ENCODE measurements around the gene CEP85. TPM values are rescaled to one million over a fixed set of nuclear protein-coding genes. Genes with fewer than 3 reads are reported as not detected.

CEP85 gene
- total RNA-seq, 2 experiments from 2014 or later: 47.1 to 55.2 TPM

- peaks cover 79% of the 10 kb centered on the region for H3K4me1 ChIP-seq (ENCODE audit: insufficient read depth, low read length, poor library complexity, severe bottlenecking)
- CTCF ChIA-PET (ENCODE audit: unreplicated experiment): no interaction called here
- H3K27ac ChIP-seq (ENCODE audit: low read depth, low read length, poor library complexity, severe bottlenecking): peak overlapping the region; percentile 11
- no peaks in the 10 kb centered on the region for H3K9me2 ChIP-seq (ENCODE audit: insufficient read depth, low read length)
- POLR2A ChIA-PET: interaction anchor here (1.0 to 1.6 kb wide), 3 partner anchors 13 to 19 kb away, joined by 3 to 10 read pairs (median 6); no protein-coding TSS in a partner anchor
- no peaks in the 10 kb centered on the region for H4K20me1 ChIP-seq (ENCODE audit: insufficient read depth, low read length)
- H3K4me2 ChIP-seq (ENCODE audit: low read length): peak overlapping the region; percentile 2; the same call in 1 of the 2 replicates
- DNase-seq (ENCODE audit: low spot score): no peak
- H3K79me2 ChIP-seq (ENCODE audit: insufficient read depth, low read depth, low read length): peaks cover 39% of the 10 kb centered on the region
- BruUV-seq (replicated peaks): no TSS peak
- H2AFZ ChIP-seq (ENCODE audit: low read length): no peak overlapping the region
- peaks cover 29% of the 10 kb centered on the region; the same call in 1 of the 2 replicates for H3K36me3 ChIP-seq (ENCODE audit: insufficient read depth, low read length)
- no peaks in the 10 kb centered on the region for H3K9me3 ChIP-seq (ENCODE audit: low read length)
- no peak overlapping the region for H3K4me3 ChIP-seq (ENCODE audit: low read depth, low read length, poor library complexity, severe bottlenecking)
- intact Hi-C loops (cut with micrococcal nuclease; ENCODE audit: unreplicated experiment): no loop called here
- no peak for TF ChIP-seq EZH2phosphoT487 (IDR thresholded peaks at IDR 0.05; ENCODE audit: borderline replicate concordance, low read depth, low read length)
- TF ChIP-seq, protein P1, sequence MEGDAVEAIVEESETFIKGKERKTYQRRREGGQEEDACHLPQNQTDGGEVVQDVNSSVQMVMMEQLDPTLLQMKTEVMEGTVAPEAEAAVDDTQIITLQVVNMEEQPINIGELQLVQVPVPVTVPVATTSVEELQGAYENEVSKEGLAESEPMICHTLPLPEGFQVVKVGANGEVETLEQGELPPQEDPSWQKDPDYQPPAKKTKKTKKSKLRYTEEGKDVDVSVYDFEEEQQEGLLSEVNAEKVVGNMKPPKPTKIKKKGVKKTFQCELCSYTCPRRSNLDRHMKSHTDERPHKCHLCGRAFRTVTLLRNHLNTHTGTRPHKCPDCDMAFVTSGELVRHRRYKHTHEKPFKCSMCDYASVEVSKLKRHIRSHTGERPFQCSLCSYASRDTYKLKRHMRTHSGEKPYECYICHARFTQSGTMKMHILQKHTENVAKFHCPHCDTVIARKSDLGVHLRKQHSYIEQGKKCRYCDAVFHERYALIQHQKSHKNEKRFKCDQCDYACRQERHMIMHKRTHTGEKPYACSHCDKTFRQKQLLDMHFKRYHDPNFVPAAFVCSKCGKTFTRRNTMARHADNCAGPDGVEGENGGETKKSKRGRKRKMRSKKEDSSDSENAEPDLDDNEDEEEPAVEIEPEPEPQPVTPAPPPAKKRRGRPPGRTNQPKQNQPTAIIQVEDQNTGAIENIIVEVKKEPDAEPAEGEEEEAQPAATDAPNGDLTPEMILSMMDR (conservative IDR thresholded peaks at IDR 0.05; ENCODE audit: low read length): no peak
Observed at GRCh38 chr1:26302733-26303405, 68.9 kb downstream of the CEP85 start.

- Histone ChIP-seq H4K20me1 (ENCODE audit: insufficient read depth, low read length) (no peaks in the 10 kb centered on the region), H2AFZ (ENCODE audit: low read length) (peak overlapping the region; percentile 51; the same call in 1 of the 2 replicates), H3K9me2 (ENCODE audit: insufficient read depth, low read length) (no peaks in the 10 kb centered on the region), H3K4me3 (ENCODE audit: low read depth, low read length, poor library complexity, severe bottlenecking) (peak overlapping the region; percentile 95), H3K79me2 (ENCODE audit: insufficient read depth, low read depth, low read length) (peaks cover 39% of the 10 kb centered on the region), H3K4me1 (ENCODE audit: insufficient read depth, low read length, poor library complexity, severe bottlenecking) (peaks cover 70% of the 10 kb centered on the region), H3K4me2 (ENCODE audit: low read length) (peak overlapping the region; percentile 96), H3K27ac (ENCODE audit: low read depth, low read length, poor library complexity, severe bottlenecking) (peak overlapping the region; percentile 98), H3K9me3 (ENCODE audit: low read length) (no peaks in the 10 kb centered on the region), H3K36me3 (ENCODE audit: insufficient read depth, low read length) (peaks cover 16% of the 10 kb centered on the region; the same call in 1 of the 2 replicates)
- no peak for DNase-seq (ENCODE audit: low spot score)
- POLR2A ChIA-PET: interaction anchor here (0.9 to 7.9 kb wide), 4 partner anchors 10 to 20 kb away, joined by 3 to 106 read pairs (median 8); partner anchors contain the start of gene CD52
- CTCF ChIA-PET (ENCODE audit: unreplicated experiment): no interaction called here
- no peak for TF ChIP-seq EZH2phosphoT487 (IDR thresholded peaks at IDR 0.05; ENCODE audit: borderline replicate concordance, low read depth, low read length)
- TF ChIP-seq, protein P1 (conservative IDR thresholded peaks at IDR 0.05; ENCODE audit: low read length): no peak
- TSS peak; percentile 68 for BruUV-seq (replicated peaks)
- intact Hi-C loops (cut with micrococcal nuclease; ENCODE audit: unreplicated experiment): no loop called here
Observed at GRCh38 chr1:26305667-26306289, 71.8 kb downstream of the CEP85 start.
